H9 (cell line): ENCODE results near the gene NKIRAS2. TPM values are rescaled to one million over a fixed set of nuclear protein-coding genes. Genes with fewer than 3 reads are reported as not detected.
"Not testable (repeated sequence)": the region's sequence is repeated elsewhere in the genome, so short reads cannot be mapped to it uniquely, and the experiment has no call there.

Source experiments
- DNase-seq: peaks from one replicate; pipeline ENCODE4 v3.0.0-alpha.2; 2017
- H2AFZ ChIP-seq: one replicate; pipeline ENCODE4 v1.6.1; 2013; ENCODE audit warnings: mild to moderate bottlenecking, low read length, control low read depth, moderate library complexity
- H2AK5ac ChIP-seq: 2 replicates; pipeline ENCODE4 v1.6.1; 2013; ENCODE audit warnings: low read length, control low read depth, mixed read lengths; ENCODE audit not compliant: insufficient read length
- H2BK120ac ChIP-seq: one replicate; pipeline ENCODE4 v1.6.1; 2013; ENCODE audit warnings: low read depth, mild to moderate bottlenecking, low read length, control low read depth, inconsistent platforms; ENCODE audit not compliant: poor library complexity, severe bottlenecking
- H2BK12ac ChIP-seq: 2 replicates; pipeline ENCODE4 v1.6.1; 2013; ENCODE audit warnings: low read length, control low read depth, mixed read lengths, low read depth; ENCODE audit not compliant: insufficient read length
- H2BK15ac ChIP-seq: 2 replicates; pipeline ENCODE4 v1.6.1; 2013; ENCODE audit warnings: low read depth, low read length, control low read depth
- H2BK20ac ChIP-seq: one replicate; pipeline ENCODE4 v1.6.1; 2013; ENCODE audit warnings: low read depth, mild to moderate bottlenecking, low read length, control low read depth, inconsistent platforms; ENCODE audit not compliant: poor library complexity, severe bottlenecking
- H2BK5ac ChIP-seq: 2 replicates; pipeline ENCODE4 v1.6.1; 2013; ENCODE audit warnings: low read length, control low read depth, mixed read lengths; ENCODE audit not compliant: insufficient read length
- H3K14ac ChIP-seq: 2 replicates; pipeline ENCODE4 v1.6.1; 2013; ENCODE audit warnings: low read length, control low read depth; ENCODE audit not compliant: insufficient read depth
- H3K18ac ChIP-seq: 2 replicates; pipeline ENCODE4 v1.6.1; 2013; ENCODE audit warnings: low read depth, mild to moderate bottlenecking, mixed read lengths, low read length, control low read depth; ENCODE audit not compliant: insufficient read length
- H3K23ac ChIP-seq: 2 replicates; pipeline ENCODE4 v1.6.1; 2013; ENCODE audit warnings: low read length, control low read depth, mixed read lengths, low read depth; ENCODE audit not compliant: insufficient read length
- H3K23me2 ChIP-seq: 2 replicates; pipeline ENCODE4 v1.6.1; 2013; ENCODE audit warnings: low read depth, mild to moderate bottlenecking, mixed read lengths, low read length, control low read depth; ENCODE audit not compliant: insufficient read length, poor library complexity, severe bottlenecking
- H3K27ac ChIP-seq: 2 replicates; pipeline ENCODE4 v1.5.1; 2013; ENCODE audit warnings: low read length, control low read depth, mixed read lengths, low read depth; ENCODE audit not compliant: insufficient read length
- H3K27me3 ChIP-seq: 2 replicates; pipeline ENCODE4 v1.6.1; 2013; ENCODE audit warnings: low read length, control low read depth, inconsistent platforms; ENCODE audit not compliant: insufficient read depth
- H3K4ac ChIP-seq: 2 replicates; pipeline ENCODE4 v1.6.1; 2013; ENCODE audit warnings: low read depth, mild to moderate bottlenecking, control low read depth, inconsistent platforms, low read length, moderate library complexity
- H3K4me1 ChIP-seq: 2 replicates; pipeline ENCODE4 v1.6.1; 2013; ENCODE audit warnings: low read length, control low read depth, inconsistent platforms; ENCODE audit not compliant: insufficient read depth
- H3K4me2 ChIP-seq: 2 replicates; pipeline ENCODE4 v1.6.1; 2013; ENCODE audit warnings: low read length, control low read depth, mixed read lengths; ENCODE audit not compliant: insufficient read length, insufficient read depth
- H3K56ac ChIP-seq: 2 replicates; pipeline ENCODE4 v1.6.1; 2013; ENCODE audit warnings: low read depth, mild to moderate bottlenecking, mixed read lengths, low read length, control low read depth; ENCODE audit not compliant: insufficient read length
- H3K79me1 ChIP-seq: 2 replicates; pipeline ENCODE4 v1.6.1; 2013; ENCODE audit warnings: low read depth, mild to moderate bottlenecking, moderate library complexity, low read length, control low read depth, inconsistent platforms; ENCODE audit not compliant: insufficient read depth, poor library complexity, severe bottlenecking
- H3K79me2 ChIP-seq: 2 replicates; pipeline ENCODE4 v1.6.1; 2013; ENCODE audit warnings: low read length, control low read depth, inconsistent platforms; ENCODE audit not compliant: insufficient read depth
- H3K9ac ChIP-seq: 2 replicates; pipeline ENCODE4 v1.6.1; 2013; ENCODE audit warnings: low read length, control low read depth, mixed read lengths; ENCODE audit not compliant: insufficient read length; ENCODE audit errors: extremely low read depth
- H3K9me3 ChIP-seq: one replicate; pipeline ENCODE4 v1.6.1; 2013; ENCODE audit warnings: low read depth, low read length, inconsistent platforms; ENCODE audit not compliant: control insufficient read depth
- H3T11ph ChIP-seq: one replicate; pipeline ENCODE4 v1.6.1; 2013; ENCODE audit warnings: mild to moderate bottlenecking, low read length, control low read depth, inconsistent platforms
- H4K20me1 ChIP-seq: one replicate; pipeline ENCODE4 v1.6.1; 2013; ENCODE audit not compliant: control insufficient read depth, insufficient read length, insufficient read depth
- H4K5ac ChIP-seq: 2 replicates; pipeline ENCODE4 v1.6.1; 2013; ENCODE audit warnings: low read depth, mild to moderate bottlenecking, mixed read lengths, low read length, control low read depth; ENCODE audit not compliant: insufficient read length
- H4K8ac ChIP-seq: replicated peaks from 2 replicates; pipeline ENCODE4 v1.6.1; 2013; ENCODE audit warnings: low read length, control low read depth, mixed read lengths, low read depth; ENCODE audit not compliant: insufficient read length
- H4K91ac ChIP-seq: 2 replicates; pipeline ENCODE4 v1.6.1; 2013; ENCODE audit warnings: low read depth, mild to moderate bottlenecking, moderate library complexity, mixed read lengths, low read length, control low read depth; ENCODE audit not compliant: insufficient read length
- H3K27ac Mint-ChIP-seq, 3 experiments: 2 replicates in 2 of 3; 3 replicates in 1 of 3; pipeline ENCODE4 v1.8.0; 2020 to 2021; ENCODE audit warnings: mixed read lengths in 3 of 3, mild to moderate bottlenecking in 1 of 3, moderate library complexity in 1 of 3
- H3K27me3 Mint-ChIP-seq: 2 replicates; pipeline ENCODE4 v1.8.0; 2021; ENCODE audit warnings: low read depth, mild to moderate bottlenecking, moderate library complexity, mixed read lengths
- H3K36me3 Mint-ChIP-seq, 3 experiments: 2 replicates in 2 of 3; 3 replicates in 1 of 3; pipeline ENCODE4 v1.8.0; 2020 to 2021; ENCODE audit warnings: low read depth in 3 of 3, mixed read lengths in 3 of 3; ENCODE audit not compliant: insufficient read depth in 1 of 3
- H3K4me1 Mint-ChIP-seq, 2 experiments: 2 replicates each; pipeline ENCODE4 v1.8.0; 2020; ENCODE audit warnings: mixed read lengths in 2 of 2
- H3K4me3 Mint-ChIP-seq, 2 experiments: 2 replicates in 1 of 2; 3 replicates in 1 of 2; pipeline ENCODE4 v1.8.0; 2020 to 2021; ENCODE audit warnings: mild to moderate bottlenecking in 2 of 2, mixed read lengths in 2 of 2, moderate library complexity in 1 of 2
- H3K9me3 Mint-ChIP-seq, 2 experiments: 2 replicates in 1 of 2; 3 replicates in 1 of 2; pipeline ENCODE4 v1.8.0; 2020; ENCODE audit warnings: mild to moderate bottlenecking in 2 of 2, mixed read lengths in 2 of 2, moderate library complexity in 1 of 2
- WGBS: extraction: QIAGEN DNeasy Blood & Tissue Kit; methylation state at CpG from one replicate; pipeline ENCODE4 v1.1.7; 2013; ENCODE audit warnings: missing lambda C conversion rate, low lambda C conversion rate, mixed read lengths; ENCODE audit not compliant: insufficient read length; ENCODE audit errors: extremely low coverage; 5-methylcytosine and 5-hydroxymethylcytosine counted together
- total RNA-seq: library from RNA; stranded (reverse); gene quantifications from 2 replicates; pipeline ENCODE4 v1.2.1, GENCODE V29; 2021

The NKIRAS2 gene
- total RNA-seq, 1 experiment from 2014 or later = 37.1 TPM

DNA sequence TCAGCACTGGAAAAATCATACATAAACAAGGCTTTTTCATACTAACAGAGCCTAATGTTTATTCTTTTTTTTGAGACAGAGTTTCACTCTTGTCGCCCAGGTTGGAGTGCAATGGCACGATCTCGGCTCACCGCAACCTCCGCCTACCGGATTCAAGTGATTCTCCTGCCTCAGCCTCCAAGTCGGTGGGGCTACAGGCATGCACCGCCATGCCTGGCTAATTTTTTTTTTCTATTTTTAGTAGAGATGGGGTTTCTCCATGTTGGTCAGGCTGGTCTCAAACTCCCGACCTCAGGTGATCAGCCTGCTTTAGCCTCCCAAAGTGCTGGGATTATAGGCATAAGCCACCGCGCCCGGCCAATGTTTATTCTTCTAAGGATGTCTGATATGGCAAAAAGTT is 6.2 kb upstream of the NKIRAS2 start:
- H4K8ac ChIP-seq, H2BK12ac ChIP-seq, H3K79me1 ChIP-seq, H3K9me3 Mint-ChIP-seq, H4K20me1 ChIP-seq, H3K14ac ChIP-seq, H2AFZ ChIP-seq, DNase-seq, H4K5ac ChIP-seq, H3T11ph ChIP-seq, H3K18ac ChIP-seq, H3K4me2 ChIP-seq, H3K27me3 Mint-ChIP-seq, H3K27me3 ChIP-seq, H2BK15ac ChIP-seq, H3K56ac ChIP-seq, H3K9me3 ChIP-seq, H3K23ac ChIP-seq, H2BK20ac ChIP-seq, H2AK5ac ChIP-seq: not testable (repeated sequence)
- H3K4me3 Mint-ChIP-seq = peak overlapping the region in 1 of 2 experiments; percentile 64; a peak in 3 of 5 replicates
- Histone ChIP-seq H3K4me1 (peaks cover 15% of the 10 kb centered on the region), H4K91ac (peak overlapping the region; percentile 9), H2BK5ac (peak overlapping the region; percentile 81), H3K9ac (peak overlapping the region; percentile 16), H3K4ac (peak overlapping the region; percentile 5), H3K23me2 (peaks cover 12% of the 10 kb centered on the region), H2BK120ac (peak overlapping the region; percentile 76), H3K79me2 (peaks cover 55% of the 10 kb centered on the region), H3K27ac (peak overlapping the region; percentile 68)
- no CpG with 5 or more reads among the region's 12 CpGs for WGBS
- peaks cover 12 to 31% (median 25%) of the 10 kb centered on the region in 3 experiments for H3K36me3 Mint-ChIP-seq
- H3K27ac Mint-ChIP-seq = peak overlapping the region; percentile 90 to 99 (median 97); a peak in 6 of 7 replicates
- H3K4me1 Mint-ChIP-seq = peaks cover 60 to 65% of the 10 kb centered on the region in 2 experiments
